K562 (cell line): ENCODE measurements around the gene MLANA. TPM values are rescaled to one million over a fixed set of nuclear protein-coding genes. Genes with fewer than 3 reads are reported as not detected.
A peak's percentile ranks its signal among the peaks of the same experiment; 100 is the strongest.

Experiments
- ATAC-seq: fragments of 200-7000 bp; cut with Tn5 transposase; 3 replicates; pipeline ENCODE4 v1.9.1; 2020; ENCODE audit warnings: moderate library complexity
- BruUV-seq: library from RNA; stranded (reverse); fragments of 400-500 nt; replicated peaks from 2 replicates; lab custom pipeline; 2021; lab: Mats Ljungman, UMichigan
- CTCF ChIA-PET: fragments of 300-600 bp; formaldehyde crosslinking; extraction: SDS; loops from one replicate; lab custom pipeline; 2021; ENCODE audit warnings: low intra/inter-chr PET ratio; lab: Yijun Ruan, JAX
- POLR2A ChIA-PET: fragments of 300-600, 350-650 bp; sonication (Branson Sonifier 250); formaldehyde crosslinking; extraction: SDS; loops from one replicate; lab custom pipeline; 2021; ENCODE audit warnings: antibody characterized with exemption, inconsistent platforms; lab: Yijun Ruan, JAX
- DNase-seq, 4 experiments: peaks; one replicate each; pipeline versions ENCODE4 v3.0.0 to v3.0.0-alpha.2; 2011 to 2018; ENCODE audit warnings: low spot score in 3 of 4, mixed read lengths in 3 of 4; ENCODE audit errors: extremely low read depth in 1 of 4
- FAIRE-seq: peaks from 2 replicates; lab custom pipeline; 2011; peaks lifted over from hg19 to GRCh38; lab: Jason Lieb, UNC
- H2AFZ ChIP-seq: 2 replicates; pipeline ENCODE4 v1.6.0; 2011; ENCODE audit warnings: low read depth, low read length, control low read depth, inconsistent platforms
- H3K27ac ChIP-seq: fragments of 200-600 bp; 3 replicates; pipeline ENCODE4 v1.8.0; 2011; ENCODE audit warnings: low read depth, mild to moderate bottlenecking, control low read depth, inconsistent platforms, low read length, moderate library complexity, mixed read lengths; ENCODE audit errors: extremely low read depth
- H3K27me3 ChIP-seq, 2 experiments: fragments of 300-600 bp in 1 of 2; 2 replicates in 1 of 2; 3 replicates in 1 of 2; pipeline versions ENCODE4 v1.6.0 to v1.8.0; 2011; ENCODE audit warnings: inconsistent platforms in 2 of 2, low read length in 2 of 2, mild to moderate bottlenecking in 1 of 2, mixed read lengths in 1 of 2, moderate library complexity in 1 of 2; ENCODE audit not compliant: control insufficient read depth in 2 of 2, insufficient read depth in 2 of 2
- H3K36me3 ChIP-seq: fragments of 300-600 bp; 3 replicates; pipeline ENCODE4 v1.8.0; 2011; ENCODE audit warnings: mild to moderate bottlenecking, low read length, inconsistent platforms; ENCODE audit not compliant: control insufficient read depth, insufficient read depth
- H3K4me1 ChIP-seq, 2 experiments: fragments of 200-600 bp in 1 of 2; replicated peaks in 1 of 2; 2 replicates in 1 of 2; 3 replicates in 1 of 2; pipeline versions ENCODE4 v1.5.1 to v1.8.0; 2011; ENCODE audit warnings: inconsistent platforms in 2 of 2, low read length in 2 of 2, mild to moderate bottlenecking in 1 of 2, mixed read lengths in 1 of 2, moderate library complexity in 1 of 2; ENCODE audit not compliant: control insufficient read depth in 2 of 2, insufficient read depth in 2 of 2
- H3K4me2 ChIP-seq: 2 replicates; pipeline ENCODE4 v1.6.1; 2011; ENCODE audit warnings: low read length, control low read depth, inconsistent platforms, mixed read lengths; ENCODE audit not compliant: insufficient read depth
- H3K4me3 ChIP-seq: fragments of 200-600 bp; sonication (generic), shearing (Covaris generic); 2 replicates; pipeline ENCODE4 v1.5.1; 2016; ENCODE audit warnings: control low read depth, inconsistent platforms
- H3K79me2 ChIP-seq: fragments of 200-600 bp; 3 replicates; pipeline ENCODE4 v1.8.0; 2011; ENCODE audit warnings: low read length, inconsistent platforms; ENCODE audit not compliant: control insufficient read depth, insufficient read depth
- H3K9ac ChIP-seq, 2 experiments: 2 replicates each; pipeline versions ENCODE4 v1.6.0 to v1.6.1; 2011; ENCODE audit warnings: low read depth in 2 of 2, low read length in 2 of 2, control low read depth in 1 of 2, inconsistent platforms in 1 of 2, mild to moderate bottlenecking in 1 of 2, mixed read lengths in 1 of 2; ENCODE audit not compliant: insufficient read depth in 1 of 2
- H3K9me1 ChIP-seq: one replicate; pipeline ENCODE4 v1.6.0; 2011; ENCODE audit warnings: inconsistent platforms, mild to moderate bottlenecking, low read length, moderate library complexity; ENCODE audit not compliant: control insufficient read depth, insufficient read depth
- H3K9me3 ChIP-seq: replicated peaks from 2 replicates; pipeline ENCODE4 v1.5.1; 2011; ENCODE audit warnings: low read depth, low read length, inconsistent platforms; ENCODE audit not compliant: control insufficient read depth, insufficient read depth
- H4K20me1 ChIP-seq: replicated peaks from 2 replicates; pipeline ENCODE4 v1.6.1; 2011; ENCODE audit warnings: low read length, inconsistent platforms, mixed read lengths; ENCODE audit not compliant: control insufficient read depth, insufficient read depth
- AFF4 ChIP-seq: sonication (generic); formaldehyde crosslinking; IDR thresholded peaks from 2 replicates; pipeline ENCODE4 v1.8.0; 2023; ENCODE audit warnings: mild to moderate bottlenecking, missing genetic modification reagents
- ARID4B ChIP-seq: sonication (generic); formaldehyde crosslinking; IDR thresholded peaks from 2 replicates; pipeline ENCODE4 v1.8.0; 2022; ENCODE audit warnings: mild to moderate bottlenecking, missing genetic modification reagents
- FOXJ2 ChIP-seq: fragments of 200-800 bp; sonication (Bioruptor generic); IDR thresholded peaks from 2 replicates; pipeline ENCODE4 v1.6.1; 2016; ENCODE audit warnings: missing genetic modification characterization, missing compliant biosample characterization
- HMG20B ChIP-seq: fragments of 250-450 bp; sonication (Bioruptor Pico); IDR thresholded peaks from 2 replicates; pipeline ENCODE4 v1.5.0; 2021; ENCODE audit warnings: mild to moderate bottlenecking
- PHF21A ChIP-seq: fragments of 450-650 bp; IDR thresholded peaks from 2 replicates; pipeline ENCODE4 v1.6.1; 2017; ENCODE audit warnings: low read depth, borderline replicate concordance
- PHF8 ChIP-seq: fragments of 200-600 bp; sonication (generic); IDR thresholded peaks from 2 replicates; pipeline ENCODE4 v1.6.1; 2012; ENCODE audit warnings: mixed run types, mild to moderate bottlenecking, inconsistent platforms, low read length, moderate library complexity, borderline replicate concordance
- PRDM10 ChIP-seq: fragments of 450-650 bp; IDR thresholded peaks from 2 replicates; pipeline ENCODE4 v1.6.1; 2018; ENCODE audit not compliant: partially characterized antibody
- WGBS: fragments of 100-300 bp; shearing (Covaris generic); methylation state at CpG from one replicate; pipeline ENCODE4 v1.1.6; 2016; ENCODE audit warnings: low coverage, mixed read lengths; ENCODE audit not compliant: insufficient coverage; ENCODE audit errors: missing lambda C conversion rate; 5-methylcytosine and 5-hydroxymethylcytosine counted together
- in situ Hi-C: fragments of 300-500 bp; cut with MboI; formaldehyde crosslinking; loops from 4 replicates; pipeline ENCODE4 v1.15.0; 2018; ENCODE audit warnings: inconsistent platforms, mixed read lengths
- intact Hi-C: fragments of 100-400 bp; cut with micrococcal nuclease; formaldehyde crosslinking; loops from 2 replicates; pipeline ENCODE4 v1.14.2; 2022
- polyA plus RNA-seq, 8 experiments: library from polyadenylated mRNA; depleted of rRNA in 4 of 8; stranded (reverse) in 5 of 8; unstranded in 3 of 8; fragments of >200 nt; fragmentation: Nextera tagmentation in 2 of 8; fragmentation: Illumina TruSeq in 1 of 8; extraction: Ambion mirVana in 2 of 8; extraction: Trizol in 1 of 8; gene quantifications; 2 replicates each; pipeline versions ENCODE4 v1.2.1 to v1.2.3, GENCODE V29; 2011 to 2014; ENCODE audit warnings: inconsistent platforms in 1 of 8, missing spikeins in 1 of 8
- total RNA-seq, 7 experiments: library from RNA; depleted of rRNA in 6 of 7; stranded (reverse); fragments of >200 nt in 6 of 7; fragmentation: Illumina TruSeq in 2 of 7; extraction: Trizol in 2 of 7; gene quantifications; 2 replicates each; pipeline versions ENCODE4 v1.2.1 to v1.2.3, GENCODE V29; 2011 to 2021; ENCODE audit warnings: low replicate concordance in 1 of 7

Gene MLANA
- total and polyA plus RNA-seq, 9 of the 15 experiments (the other 6 are each of a cell fraction or from before 2014, with no cell fraction given): not detected

GRCh38 chr9:5879419-5880181 is 11.1 kb upstream of the MLANA start:
- Histone ChIP-seq H3K4me1 (peaks cover 20 to 25% of the 10 kb centered on the region in 2 experiments; a peak in 4 of 5 replicates), H3K27ac (peak overlapping the region; percentile 73), H3K79me2 (no peaks in the 10 kb centered on the region), H3K36me3 (no peaks in the 10 kb centered on the region; the same call in 2 of the 3 replicates), H4K20me1 (no peaks in the 10 kb centered on the region), H3K4me3 (no peak overlapping the region), H2AFZ (peak overlapping the region; percentile 41), H3K9me1 (no peaks in the 10 kb centered on the region), H3K9me3 (no peaks in the 10 kb centered on the region), H3K4me2 (peak overlapping the region; percentile 36), H3K27me3 (no peaks in the 10 kb centered on the region), H3K9ac (peak overlapping the region in 1 of 2 experiments; percentile 46; a peak in 1 of 4 replicates)
- ChIA-PET CTCF (no interaction called here), POLR2A (interaction anchor here (0.9 to 1.1 kb wide), 4 partner anchors 10 to 48 kb away, joined by 3 to 6 read pairs (median 4); no protein-coding TSS in a partner anchor)
- ATAC-seq (peak; percentile 94), DNase-seq (peak; percentile 47 to 92 (median 66)), FAIRE-seq (peak; percentile 97)
- 2% methylated on average over 9 of the region's 10 CpGs for WGBS
- no TSS peak for BruUV-seq
- intact Hi-C loops: loop anchor here (5.0 kb wide), 2 partner anchors 47 to 82 kb away; partner anchors contain the start of gene ERMP1
- in situ Hi-C loops: loop anchor here (5.0 to 25.0 kb wide), 2 partner anchors 168 to 433 kb away; no protein-coding TSS in a partner anchor
- TF ChIP-seq PRDM10 (peak; percentile 95), HMG20B (CRISPR knock-in tag) (no peak), FOXJ2 (no peak), AFF4 (no peak), ARID4B (CRISPR knock-in tag) (0 out of 2 replicates have a peak, but pooled peaks have one; percentile 28), PHF8 (peak; percentile 18; the same call in 1 of the 2 replicates), PHF21A (no peak)
